NB4 (cell line): ENCODE data around the gene IQGAP2.

Experiments used
- DNase-seq: peaks from one replicate; pipeline ENCODE4 v3.0.0; 2010; ENCODE audit warnings: low read depth
- H3K4me3 ChIP-seq: one replicate; pipeline ENCODE4 v1.5.1; 2011; ENCODE audit warnings: mild to moderate bottlenecking, low read depth, low read length, moderate library complexity
- MAX ChIP-seq: IDR thresholded peaks from 2 replicates; pipeline ENCODE4 v1.6.1; 2011; ENCODE audit warnings: low read depth, low read length
- MYC ChIP-seq: IDR thresholded peaks from 2 replicates; pipeline ENCODE4 v1.6.1; 2011; ENCODE audit warnings: low read depth, low read length
- POLR2A ChIP-seq: IDR thresholded peaks from 2 replicates; pipeline ENCODE4 v1.6.1; 2011; ENCODE audit warnings: mild to moderate bottlenecking; ENCODE audit not compliant: insufficient read length; ENCODE audit errors: extremely low read depth
- TF ChIP-seq, protein P1 (sequence below): IDR thresholded peaks from one replicate; pipeline ENCODE4 v1.5.1; 2012; ENCODE audit warnings: low read depth, low read length

The IQGAP2 gene

GRCh38 chr5:76700571-76700970, 297.5 kb downstream of the IQGAP2 start:
- no peak for DNase-seq
- no peak overlapping the region for H3K4me3 ChIP-seq

DNA sequence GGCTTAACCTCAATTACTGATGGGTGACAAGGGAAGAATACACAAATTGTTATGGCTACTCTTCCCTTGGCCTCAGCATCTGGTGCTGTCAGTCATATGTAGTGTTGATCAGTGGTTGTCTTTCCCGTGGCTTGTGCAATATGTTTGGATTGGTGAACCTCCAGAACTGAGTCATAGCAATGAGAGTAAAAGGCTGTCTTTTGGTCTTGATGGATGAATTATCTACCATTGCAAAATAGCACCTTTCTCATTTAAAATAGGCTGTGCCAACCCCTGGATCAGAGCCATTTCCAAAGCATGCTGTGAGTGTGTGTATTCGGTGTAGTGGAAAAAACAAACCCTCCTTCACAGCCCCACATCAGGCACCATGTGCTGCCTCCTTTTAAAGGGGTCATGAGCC, 298.2 kb downstream of the IQGAP2 start:
- no peak overlapping the region for H3K4me3 ChIP-seq
- TF ChIP-seq, protein P1, sequence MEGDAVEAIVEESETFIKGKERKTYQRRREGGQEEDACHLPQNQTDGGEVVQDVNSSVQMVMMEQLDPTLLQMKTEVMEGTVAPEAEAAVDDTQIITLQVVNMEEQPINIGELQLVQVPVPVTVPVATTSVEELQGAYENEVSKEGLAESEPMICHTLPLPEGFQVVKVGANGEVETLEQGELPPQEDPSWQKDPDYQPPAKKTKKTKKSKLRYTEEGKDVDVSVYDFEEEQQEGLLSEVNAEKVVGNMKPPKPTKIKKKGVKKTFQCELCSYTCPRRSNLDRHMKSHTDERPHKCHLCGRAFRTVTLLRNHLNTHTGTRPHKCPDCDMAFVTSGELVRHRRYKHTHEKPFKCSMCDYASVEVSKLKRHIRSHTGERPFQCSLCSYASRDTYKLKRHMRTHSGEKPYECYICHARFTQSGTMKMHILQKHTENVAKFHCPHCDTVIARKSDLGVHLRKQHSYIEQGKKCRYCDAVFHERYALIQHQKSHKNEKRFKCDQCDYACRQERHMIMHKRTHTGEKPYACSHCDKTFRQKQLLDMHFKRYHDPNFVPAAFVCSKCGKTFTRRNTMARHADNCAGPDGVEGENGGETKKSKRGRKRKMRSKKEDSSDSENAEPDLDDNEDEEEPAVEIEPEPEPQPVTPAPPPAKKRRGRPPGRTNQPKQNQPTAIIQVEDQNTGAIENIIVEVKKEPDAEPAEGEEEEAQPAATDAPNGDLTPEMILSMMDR, result no peak
- TF ChIP-seq MAX (no peak), POLR2A (no peak), MYC (no peak)
- DNase-seq, result no peak

More at GRCh38 chr5:76700571-76700970, 297.5 kb downstream of the IQGAP2 start:
- no peak for TF ChIP-seq POLR2A
- TF ChIP-seq MYC, result no peak
- TF ChIP-seq, protein P1, result no peak
- TF ChIP-seq MAX, result no peak

- H3K4me3 ChIP-seq, result no peak overlapping the region
- TF ChIP-seq, protein P1, result no peak
- TF ChIP-seq MAX (no peak), POLR2A (no peak), MYC (no peak)
- DNase-seq, result no peak
Measured at GRCh38 chr5:76703707-76704106, 300.6 kb downstream of the IQGAP2 start.

DNA sequence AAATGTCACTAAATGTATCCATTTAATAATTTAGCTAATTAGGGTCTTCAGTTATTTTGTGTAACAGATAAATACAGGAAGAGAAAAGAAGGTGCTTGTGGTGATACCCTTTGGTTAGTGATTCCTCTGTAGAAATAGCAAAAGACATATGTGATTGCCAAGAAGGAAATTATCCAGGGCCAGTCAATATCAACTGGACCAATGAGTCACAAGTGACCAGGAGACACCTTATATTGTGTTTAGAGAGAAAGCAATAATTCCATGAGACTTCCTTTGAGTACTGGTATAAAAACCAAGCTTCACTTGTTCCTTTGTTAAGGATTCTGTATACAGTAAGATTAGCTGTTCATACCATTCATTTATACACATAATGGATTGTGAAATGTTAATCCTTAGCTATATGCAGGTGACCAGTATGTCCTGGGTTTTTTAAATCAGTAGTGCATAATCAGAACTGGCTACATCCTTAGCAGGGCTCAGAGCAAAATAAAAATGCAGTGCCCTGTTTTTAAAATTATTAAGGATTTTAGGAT, 301.1 kb downstream of the IQGAP2 start:
- TF ChIP-seq POLR2A, result no peak
- TF ChIP-seq, protein P1, result no peak
- no peak for TF ChIP-seq MYC
- no peak for TF ChIP-seq MAX
- no peak for DNase-seq
- H3K4me3 ChIP-seq, result no peak overlapping the region

DNA sequence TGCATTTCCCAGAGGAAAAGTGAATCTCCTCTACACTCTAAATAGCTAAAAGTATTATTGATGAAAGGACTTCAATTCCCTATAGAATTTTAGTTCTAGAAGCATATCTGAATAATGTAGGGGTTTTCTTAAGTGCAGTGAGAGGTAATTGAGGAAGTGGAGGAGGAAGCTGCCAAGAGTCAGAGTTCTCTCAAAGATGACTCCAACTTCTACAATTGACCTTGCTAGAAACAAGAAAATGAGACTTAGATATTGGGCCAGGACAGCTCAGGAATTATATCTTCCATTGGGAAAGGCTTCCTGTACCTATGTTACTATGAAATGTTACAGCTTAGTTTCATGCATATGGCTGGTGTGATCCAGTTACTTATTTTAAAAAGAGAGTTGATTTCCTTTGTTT, 302.5 kb downstream of the IQGAP2 start:
- no peak overlapping the region for H3K4me3 ChIP-seq
- DNase-seq, result peak; percentile 39
- no peak for TF ChIP-seq MYC
- no peak for TF ChIP-seq POLR2A
- no peak for TF ChIP-seq MAX

DNA sequence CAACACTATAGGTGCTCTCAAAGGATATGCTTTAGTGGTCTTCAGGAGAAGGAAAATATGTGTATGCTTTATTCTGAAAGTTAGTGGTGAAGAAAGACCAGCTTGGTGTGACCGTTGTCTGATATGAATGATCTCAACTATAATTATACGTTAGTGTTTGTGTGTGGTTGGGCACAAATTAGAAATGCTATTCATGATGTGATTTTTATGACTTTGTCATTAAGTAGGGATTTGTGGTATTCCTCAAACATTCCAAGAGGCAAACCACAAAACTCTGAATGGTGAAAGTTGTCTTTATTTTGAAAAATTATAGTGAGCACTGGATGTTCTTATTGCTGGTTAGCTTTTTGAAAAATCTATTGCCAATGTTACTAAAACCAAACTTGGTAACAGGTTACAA, 306.7 kb downstream of the IQGAP2 start:
- TF ChIP-seq MYC (no peak), POLR2A (no peak)
- DNase-seq, result no peak
- H3K4me3 ChIP-seq, result no peak overlapping the region

GRCh38 chr5:76710991-76711390, 307.9 kb downstream of the IQGAP2 start:
- no peak for DNase-seq
- TF ChIP-seq MAX (no peak), POLR2A (no peak), MYC (no peak)
- TF ChIP-seq, protein P1, result no peak
- no peak overlapping the region for H3K4me3 ChIP-seq
